NOMO-1 treated with dmso at 0.1 percent for 144 hours (cell line): ENCODE measurements around the gene FAM171A2.

ENCODE experiments used
- DNase-seq: peaks from one replicate; lab custom pipeline; 2025; ENCODE audit not compliant: unreplicated experiment; lab: John Stamatoyannopoulos, UW

Gene FAM171A2

DNA sequence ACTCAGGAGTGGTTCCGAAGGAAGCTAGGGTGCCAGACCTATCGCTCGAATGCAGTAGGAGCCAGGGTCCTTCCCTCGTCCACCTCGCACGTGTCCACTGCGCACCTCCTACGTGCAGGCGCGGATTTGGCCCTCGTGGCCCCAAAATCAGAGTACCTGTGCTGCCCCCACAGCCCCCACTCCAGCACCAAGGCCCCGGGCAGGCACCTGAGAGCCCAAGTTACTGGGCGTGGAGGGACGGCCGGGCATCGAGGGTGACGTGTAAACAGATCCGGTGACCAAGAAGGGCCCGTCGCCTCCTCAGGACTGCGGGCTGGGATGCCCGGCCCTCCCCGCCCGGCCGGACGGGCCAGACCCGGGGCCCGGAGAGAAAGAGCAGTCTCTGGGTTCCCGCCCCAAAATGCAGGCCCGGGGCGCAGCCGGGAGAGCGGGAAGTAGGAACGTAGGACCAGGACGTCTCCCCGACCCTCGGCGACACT, 39.5 kb downstream of the FAM171A2 start:
- DNase-seq = no peak

DNA sequence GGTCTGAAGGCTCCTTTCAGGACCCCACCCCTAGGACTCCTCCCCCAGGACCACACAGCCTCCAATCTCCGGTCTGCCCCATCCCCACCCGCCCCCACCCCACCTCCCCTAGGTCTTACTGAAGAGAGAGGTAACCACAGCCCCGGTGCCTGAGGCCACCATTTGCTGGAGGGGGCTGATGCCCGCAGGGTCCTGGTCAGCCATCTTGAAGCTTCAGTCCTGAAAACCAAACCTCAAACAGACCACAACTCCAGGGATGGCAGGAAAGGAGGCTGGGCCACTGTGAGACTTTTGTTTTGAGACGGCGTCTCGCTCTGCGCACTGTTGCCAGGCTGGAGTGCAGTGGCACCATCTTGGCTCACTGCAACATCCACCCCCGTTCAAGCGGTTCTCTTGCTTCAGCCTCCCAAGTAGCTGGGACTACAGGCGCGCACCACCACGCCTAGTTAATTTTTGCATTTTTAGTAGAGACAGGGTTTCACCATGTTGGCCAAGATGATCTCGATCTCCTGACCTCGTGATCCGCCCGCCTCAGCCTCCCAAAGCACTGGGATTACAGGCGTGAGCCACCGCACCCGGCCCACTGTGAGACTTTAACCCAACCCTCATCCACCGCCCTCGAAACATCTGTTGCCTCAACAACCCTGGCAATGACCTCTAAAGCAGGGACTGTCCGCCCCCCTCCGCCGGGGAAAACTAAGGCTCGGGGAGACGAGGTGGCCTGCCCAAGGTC, 40.1 kb downstream of the FAM171A2 start:
- no peak for DNase-seq

DNA sequence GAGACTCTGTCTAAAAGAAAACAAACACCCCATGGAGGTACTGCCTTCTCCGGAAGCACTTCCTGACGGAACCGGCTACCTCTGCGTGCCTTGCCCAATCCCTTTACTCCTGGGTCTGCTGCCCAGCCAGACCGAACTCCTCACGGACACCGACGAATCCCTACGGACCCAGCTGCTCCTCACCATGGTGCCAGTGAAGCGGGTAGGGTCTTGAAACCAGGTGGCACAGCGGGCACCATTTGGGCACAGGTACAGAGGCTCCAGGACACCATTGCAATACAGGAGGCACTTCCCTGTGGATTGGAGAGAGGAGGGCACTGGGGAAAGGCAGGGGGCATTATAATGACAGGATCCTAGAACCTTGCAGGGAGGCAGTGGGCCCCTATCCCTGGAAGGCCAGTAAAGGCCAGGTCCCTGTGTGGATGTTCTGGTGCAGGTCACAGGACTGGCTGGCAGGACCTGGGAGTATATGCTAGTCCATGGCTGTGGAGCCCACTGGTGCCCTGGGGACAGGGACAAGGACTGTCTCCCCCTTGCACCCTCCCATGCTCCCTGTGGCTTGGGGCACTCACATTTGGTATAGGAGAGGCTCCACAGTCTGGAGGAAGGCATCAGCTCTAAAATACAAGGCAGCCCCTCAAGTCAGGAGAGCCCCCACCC, 41.3 kb downstream of the FAM171A2 start:
- DNase-seq = no peak

DNA sequence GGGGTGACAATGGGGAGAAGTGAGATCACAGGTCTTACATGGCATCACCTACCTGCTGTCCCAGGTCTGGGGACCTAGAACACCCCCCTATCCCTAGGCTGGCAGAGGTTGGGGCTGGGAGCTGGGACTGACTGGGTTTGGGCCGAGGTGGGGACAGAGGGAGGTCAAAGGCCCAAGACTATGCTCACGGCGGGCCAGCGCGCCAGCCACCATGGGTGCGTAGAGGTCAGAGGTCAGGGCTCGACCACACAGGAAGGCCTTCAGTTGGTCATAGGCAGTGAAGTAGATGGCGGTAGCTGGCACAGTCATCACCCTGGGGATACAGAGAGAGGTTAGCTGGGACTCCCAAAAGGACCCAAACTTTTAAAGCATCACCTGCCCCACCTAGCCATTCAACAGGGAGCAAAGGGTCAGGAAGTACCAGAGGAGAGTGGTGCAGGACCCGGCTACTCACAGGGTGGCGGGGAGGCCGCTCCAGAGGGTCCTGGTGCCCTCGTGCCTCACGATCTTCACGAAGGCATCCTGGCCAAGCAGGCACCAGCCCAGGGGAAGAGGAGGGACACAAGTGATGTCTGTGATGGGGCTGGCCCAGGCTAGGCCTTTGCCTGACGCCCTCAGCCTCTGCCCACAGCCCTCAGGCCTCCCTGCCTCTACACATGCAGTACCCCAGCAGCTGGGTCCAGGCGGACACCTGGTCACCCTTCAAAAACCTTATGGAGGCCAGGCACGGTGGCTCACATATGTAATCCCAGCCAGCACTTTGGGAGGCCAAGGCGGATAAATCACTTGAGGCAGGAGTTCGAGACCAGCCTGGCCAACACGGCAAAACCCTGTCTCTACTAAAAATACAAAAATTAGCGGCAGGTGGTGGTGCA, 42.2 kb downstream of the FAM171A2 start:
- no peak for DNase-seq

DNA sequence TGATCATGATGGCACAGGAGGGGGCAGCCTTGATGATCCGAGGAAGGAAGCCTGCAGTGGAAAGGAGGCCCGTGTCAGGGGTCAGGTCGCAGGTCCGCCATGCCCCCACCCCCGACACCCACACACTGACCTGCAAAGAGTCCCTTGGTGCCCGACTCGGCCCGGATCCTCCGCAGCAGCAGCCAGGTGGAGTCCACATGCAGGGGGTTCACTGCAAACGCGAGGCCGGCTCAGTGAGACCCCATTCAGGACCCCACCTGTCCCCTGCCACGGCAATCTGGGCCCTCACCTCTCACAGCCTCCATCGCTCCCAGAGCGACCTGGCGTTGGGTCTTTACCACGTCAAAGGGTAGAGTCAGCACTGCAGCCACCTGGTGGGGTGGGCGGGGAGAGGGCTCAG, 43.6 kb downstream of the FAM171A2 start:
- no peak for DNase-seq

- DNase-seq = no peak
These were observed 45.4 kb downstream of the FAM171A2 start for GRCh38 chr17:44318077-44318892.

- DNase-seq = no peak
These were observed 46.1 kb downstream of the FAM171A2 start for GRCh38 chr17:44317545-44317944.

- DNase-seq = no peak
These were observed 47.6 kb downstream of the FAM171A2 start for GRCh38 chr17:44315760-44316731.

- no peak for DNase-seq
These were observed 48.6 kb downstream of the FAM171A2 start for GRCh38 chr17:44314869-44315661.

DNA sequence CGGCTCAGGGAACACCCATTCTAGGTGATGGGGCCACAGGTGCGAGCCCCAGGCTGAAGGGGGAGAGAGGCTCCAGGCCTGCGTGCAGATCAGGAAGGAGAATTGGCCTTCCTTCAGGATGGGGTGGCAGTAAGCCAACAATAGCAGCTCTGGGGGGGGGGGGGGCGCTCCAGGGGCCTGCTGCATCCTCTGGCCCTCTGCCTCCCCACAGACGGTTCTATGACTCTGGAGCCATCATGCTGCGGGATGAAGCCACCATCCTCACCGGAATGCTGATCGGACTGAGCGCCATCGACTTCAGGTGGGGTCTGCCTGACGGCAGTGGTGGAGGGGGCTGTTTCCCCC, 49.2 kb downstream of the FAM171A2 start:
- DNase-seq = no peak

- DNase-seq = no peak
These were observed 49.6 kb downstream of the FAM171A2 start for GRCh38 chr17:44314031-44314430.

DNA sequence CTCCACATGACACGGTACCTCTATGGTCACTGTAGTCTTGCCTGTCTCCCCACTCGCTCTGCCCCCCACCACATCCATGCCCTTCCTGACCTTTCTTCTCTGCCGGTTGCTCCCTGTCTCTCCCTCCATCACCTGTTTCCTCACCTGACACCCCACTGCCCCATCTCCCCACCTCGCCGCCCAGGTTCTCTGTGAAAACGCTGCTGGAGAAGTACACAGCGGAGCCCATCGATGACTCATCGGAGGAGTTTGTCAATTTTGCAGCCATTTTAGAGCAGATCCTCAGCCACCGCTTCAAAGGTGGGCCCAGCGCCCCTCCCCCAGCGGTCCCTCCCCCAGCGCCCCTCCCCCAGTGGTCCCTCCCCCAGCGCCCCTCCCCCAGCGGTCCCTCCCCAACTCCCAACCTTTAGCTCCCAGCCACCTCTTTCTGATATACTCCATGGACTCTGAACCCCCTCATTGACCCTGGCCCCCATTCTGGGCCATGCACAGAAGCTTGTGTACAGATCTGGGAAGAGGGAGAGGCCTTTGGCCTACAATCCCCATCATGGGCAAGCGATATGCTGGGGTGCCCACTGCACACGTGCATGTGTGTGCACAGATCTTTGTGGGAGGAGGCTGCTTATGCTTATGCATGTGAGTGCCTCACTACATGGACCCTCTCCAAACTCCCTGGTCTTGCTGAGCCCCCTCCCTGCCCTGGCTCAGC, 51.1 kb downstream of the FAM171A2 start:
- DNase-seq = no peak

DNA sequence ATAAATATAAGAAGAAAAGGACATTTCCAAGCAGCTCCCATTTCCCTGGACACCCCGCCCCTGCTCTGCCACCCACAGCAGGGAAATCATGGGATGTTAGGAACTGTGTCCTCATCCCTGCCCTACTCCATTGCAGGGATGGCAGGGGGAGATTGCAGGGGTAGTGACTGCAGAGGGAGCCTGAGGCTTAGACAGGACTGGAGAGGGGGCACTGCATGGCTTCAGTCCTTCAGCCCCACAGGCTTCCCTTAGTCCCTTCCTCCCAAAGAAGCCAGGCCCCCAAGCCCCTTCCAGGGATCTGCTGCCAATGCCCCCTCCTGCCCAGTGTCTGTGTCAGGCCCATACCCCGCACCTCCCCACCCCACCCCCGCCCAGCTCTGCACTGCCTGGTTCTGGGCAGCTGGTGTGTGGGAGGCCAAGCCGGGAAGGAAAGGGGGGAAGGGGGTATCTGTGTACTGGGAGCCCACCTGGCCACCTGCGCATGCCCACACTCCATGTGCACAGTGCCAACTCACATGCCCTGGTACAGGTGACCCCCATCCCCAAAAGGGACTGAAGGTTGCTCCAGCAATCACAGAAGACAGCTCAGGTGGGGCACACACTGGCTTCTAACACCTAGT, 52.0 kb downstream of the FAM171A2 start:
- DNase-seq = no peak

DNA sequence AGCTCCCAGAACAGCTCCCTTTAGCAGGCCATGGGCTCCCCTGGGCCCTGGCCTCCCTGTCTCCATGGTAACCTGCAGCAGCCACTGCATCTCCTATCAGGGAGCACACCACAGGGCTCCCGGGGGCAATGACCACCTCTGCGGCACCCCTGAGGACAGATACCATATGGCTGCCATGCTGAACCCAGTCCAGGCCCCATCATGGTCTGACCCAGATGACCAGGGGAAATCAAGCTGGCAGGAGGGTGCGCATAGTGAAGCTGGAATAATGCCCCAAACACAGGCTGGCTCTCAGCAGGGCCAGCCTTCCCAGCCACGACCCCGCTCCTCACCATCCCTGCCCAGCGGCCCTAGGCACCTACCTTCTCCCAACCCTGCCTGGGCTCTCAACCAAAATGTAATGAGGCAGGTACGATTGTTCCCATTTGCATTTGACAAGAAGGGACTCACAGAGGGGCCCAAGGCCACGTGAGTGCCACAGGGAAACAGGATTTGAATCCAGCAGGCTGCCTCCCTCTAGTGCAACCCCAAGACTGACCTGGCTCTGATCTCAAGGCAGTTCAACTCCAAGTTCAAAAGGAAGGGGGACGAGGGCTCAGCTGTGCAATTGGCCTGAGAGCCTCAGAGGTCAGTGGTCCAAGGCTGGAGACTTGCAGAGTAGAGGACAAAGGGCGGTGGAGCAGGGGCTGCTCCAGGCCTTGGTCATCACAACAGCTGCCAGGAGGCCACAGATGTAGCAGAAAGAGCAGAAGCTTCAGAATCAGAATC, 52.9 kb downstream of the FAM171A2 start:
- no peak for DNase-seq

- DNase-seq = no peak
These were observed 53.5 kb downstream of the FAM171A2 start for GRCh38 chr17:44310188-44310587.

- no peak for DNase-seq
These were observed 54.2 kb downstream of the FAM171A2 start for GRCh38 chr17:44309472-44309871.

GRCh38 chr17:44308865-44309264, 54.8 kb downstream of the FAM171A2 start:
- no peak for DNase-seq
